ENCODE data around the gene DLG5.

DNA sequence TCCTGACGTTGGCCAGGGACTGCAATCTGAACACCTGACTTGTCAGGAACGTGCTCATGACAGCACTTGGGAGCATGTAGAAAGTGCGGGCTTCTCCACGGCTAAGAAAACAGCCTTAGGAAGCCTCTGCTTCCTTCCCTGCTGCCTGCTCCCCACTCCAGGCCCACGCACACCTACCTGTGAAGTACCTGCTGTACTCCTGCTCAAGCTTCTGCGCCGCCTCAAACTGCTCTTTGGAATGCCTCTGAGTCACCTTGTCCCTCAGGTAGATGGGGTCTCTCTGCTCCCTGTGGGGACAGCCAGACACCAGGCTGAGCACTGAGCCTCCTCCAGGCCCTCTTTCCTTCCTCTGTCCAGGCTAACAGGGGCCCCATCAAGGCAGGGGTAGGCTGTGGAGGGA, 132.7 kb downstream of the DLG5 start:
- TF ChIP-seq POLR2A (IDR thresholded peaks at IDR 0.05; ENCODE audit: low read length), result no peak
- no peak for TF ChIP-seq GATA1 (IDR thresholded peaks at IDR 0.05; ENCODE audit: low read depth, low read length)

Measured in erythroblast (primary cell).